NCI-H1048 (cell line): ENCODE data around the gene HDGFL2.
"Not testable (repeated sequence)": the region's sequence is repeated elsewhere in the genome, so short reads cannot be mapped to it uniquely, and the experiment has no call there.

Source experiments
- DNase-seq: peaks from one replicate; lab custom pipeline; 2025; lab: John Stamatoyannopoulos, UW

HDGFL2 gene

GRCh38 chr19:4534836-4535658 is 63.0 kb downstream of the HDGFL2 start, which contains the start of gene PLIN5:
PLIN5 (minus strand) TSS chr19:4535224; CDS start chr19:4534074, 1,150 bp downstream.
- DNase-seq = peak; percentile 70

- no peak for DNase-seq
Observed at GRCh38 chr19:4536798-4537197, 64.7 kb downstream of the HDGFL2 start.

DNA sequence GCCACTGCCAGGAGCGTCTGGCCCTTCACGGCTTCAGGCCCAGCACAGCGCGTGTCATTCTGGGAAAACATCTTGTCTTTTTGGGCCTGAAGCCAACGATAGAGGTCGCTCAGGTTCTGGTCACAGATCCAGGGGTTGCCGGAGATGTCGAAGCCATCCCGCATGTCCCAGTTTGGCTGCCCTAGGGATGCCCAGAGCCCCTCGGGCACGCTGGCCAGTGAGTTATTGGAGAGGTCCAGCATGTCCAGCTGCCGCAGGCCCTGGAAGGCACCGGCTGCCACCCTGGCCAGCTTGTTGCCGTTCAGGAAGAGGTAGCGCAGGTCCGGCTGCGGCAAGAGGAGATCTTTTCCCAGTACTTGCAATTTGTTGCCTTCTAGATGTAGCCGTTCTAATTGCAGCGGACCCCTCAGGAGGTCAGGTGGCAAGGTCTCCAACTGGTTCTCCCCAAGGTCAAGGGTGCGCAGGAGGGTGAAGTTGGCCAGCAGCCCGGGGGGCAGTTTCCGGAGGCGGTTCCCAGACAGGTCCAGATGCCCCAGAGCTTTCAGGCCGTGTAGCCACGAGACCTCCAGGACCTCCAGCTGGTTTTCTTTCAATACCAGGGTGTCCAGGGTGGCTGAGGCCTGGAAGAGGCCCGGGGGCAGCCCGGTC is 66.0 kb downstream of the HDGFL2 start:
- DNase-seq = no peak

DNA sequence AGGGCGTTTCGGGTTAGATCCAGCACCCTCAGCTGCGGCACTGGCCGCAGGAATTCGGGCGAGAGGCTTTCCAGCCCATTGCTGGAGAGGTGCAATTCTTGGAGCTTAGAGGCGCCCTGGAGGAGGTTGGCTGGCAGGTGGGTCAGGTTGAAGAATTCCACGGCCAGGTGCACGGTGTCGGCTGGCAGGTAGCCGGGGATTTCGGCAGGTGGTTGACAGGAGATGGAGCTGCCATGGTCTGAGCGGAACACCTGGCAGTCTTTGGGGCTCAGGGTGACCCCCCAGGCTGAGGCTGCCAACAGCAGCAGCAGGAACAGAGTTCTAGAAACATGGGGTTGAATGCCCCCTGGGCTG is 66.5 kb downstream of the HDGFL2 start:
- DNase-seq = no peak

DNA sequence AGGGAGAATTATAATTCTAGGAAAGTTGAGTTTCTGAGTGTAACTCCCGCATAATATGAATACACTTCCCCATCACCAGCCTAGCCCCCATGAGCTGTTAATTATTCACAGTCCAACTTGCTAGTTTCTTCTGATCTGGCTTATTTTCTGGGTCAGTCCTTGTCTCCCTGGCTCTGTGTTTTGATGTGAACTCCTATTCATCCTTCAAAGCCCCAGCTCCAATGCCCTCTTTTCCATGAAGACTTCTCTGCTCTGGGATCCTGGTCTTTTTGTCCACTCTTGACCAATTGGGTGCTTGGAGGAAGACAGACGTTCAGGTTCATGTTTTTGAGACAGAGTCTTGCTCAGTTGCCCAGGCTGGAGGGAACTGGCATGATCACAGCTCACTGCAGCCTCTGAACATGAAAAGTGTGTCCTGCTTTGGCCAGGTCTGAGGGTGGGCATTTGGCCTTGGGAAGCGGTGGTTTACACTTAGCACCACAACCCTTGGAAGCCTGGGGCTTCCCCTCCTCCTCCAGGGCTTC is 67.1 kb downstream of the HDGFL2 start:
- DNase-seq = no peak

DNA sequence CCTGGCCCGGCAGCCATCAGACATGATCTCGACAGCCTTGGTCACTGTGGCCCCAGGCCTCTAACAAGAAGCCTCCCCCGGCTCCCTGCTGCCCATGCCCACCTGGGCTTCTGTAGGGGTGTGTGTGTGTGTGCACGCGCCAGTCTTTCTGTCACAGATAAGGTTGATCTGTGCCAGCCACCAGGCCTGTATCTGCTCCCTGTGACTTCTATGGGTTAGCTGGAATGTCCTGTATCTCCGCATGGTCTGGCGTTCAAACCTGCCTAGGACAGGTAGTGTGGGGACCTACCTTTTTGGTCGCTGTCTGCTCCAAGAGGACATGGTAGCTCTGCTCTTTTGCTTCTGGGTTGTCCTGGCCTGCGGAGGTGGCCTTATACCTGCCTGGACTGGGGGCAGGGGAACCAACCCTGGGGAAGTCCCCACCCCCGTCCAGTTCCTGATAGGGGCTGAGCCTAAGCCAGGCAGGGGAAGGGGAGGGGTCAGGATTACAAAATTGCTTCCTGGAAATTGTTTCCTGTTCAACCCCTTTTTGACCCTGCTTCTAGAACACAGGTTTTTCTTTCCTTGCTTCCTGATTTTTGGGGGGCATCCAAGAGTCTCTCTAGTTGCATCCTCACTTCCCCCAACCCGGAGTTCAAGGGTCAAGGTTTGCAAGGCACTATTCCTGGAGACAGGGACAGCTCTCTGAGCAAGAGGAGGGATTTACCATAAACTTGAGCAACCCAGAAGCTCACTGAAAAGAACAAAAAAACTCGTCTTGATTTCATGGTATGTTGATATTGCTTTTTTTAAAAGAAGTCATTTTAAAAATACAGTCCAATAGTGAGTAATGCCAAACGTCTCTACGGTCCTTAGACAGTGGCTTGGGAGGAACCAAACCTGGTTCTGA is 67.8 kb downstream of the HDGFL2 start, which contains the start of gene LRG1:
LRG1 (minus strand) TSS at position 344 of the 889 bp plus-strand sequence; CDS start at position 321, 23 bp downstream.
- DNase-seq = no peak

DNA sequence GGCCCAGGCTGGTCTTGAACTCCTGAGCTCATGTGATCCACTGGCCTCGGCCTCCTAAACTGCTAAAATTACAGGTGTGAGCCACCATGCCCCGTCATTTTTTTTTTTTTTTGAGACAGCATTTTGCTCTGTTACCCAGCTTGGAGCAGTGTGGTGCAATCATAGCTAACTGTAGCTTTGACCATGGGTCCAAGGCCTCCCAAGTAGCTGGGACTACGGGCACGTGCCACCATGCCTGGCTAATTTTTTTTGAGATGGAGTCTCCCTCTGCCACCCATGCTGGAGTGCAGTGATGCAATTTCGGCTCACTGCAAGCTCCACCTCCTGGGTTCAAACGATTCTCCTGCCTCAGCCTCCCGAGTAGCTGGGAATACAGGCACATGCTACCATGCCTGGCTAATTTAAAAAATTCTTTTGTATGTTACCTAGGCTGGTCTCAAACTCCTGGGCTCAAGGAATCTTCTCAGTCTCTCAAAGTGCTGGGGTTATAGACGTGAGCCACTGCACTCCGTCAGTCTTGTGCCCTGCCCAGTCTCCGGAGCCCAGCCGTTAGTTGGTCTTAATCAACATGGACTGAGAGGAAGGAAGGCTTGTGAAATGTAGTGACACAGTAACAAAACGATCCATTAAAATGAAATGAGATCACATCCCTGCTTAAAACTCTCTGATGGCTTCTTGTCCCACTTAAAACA is 69.2 kb downstream of the HDGFL2 start:
- DNase-seq = no peak

GRCh38 chr19:4541806-4542145 is 69.7 kb downstream of the HDGFL2 start:
- DNase-seq = not testable (repeated sequence)

- DNase-seq = no peak
Observed at GRCh38 chr19:4542896-4543841, 71.1 kb downstream of the HDGFL2 start.

DNA sequence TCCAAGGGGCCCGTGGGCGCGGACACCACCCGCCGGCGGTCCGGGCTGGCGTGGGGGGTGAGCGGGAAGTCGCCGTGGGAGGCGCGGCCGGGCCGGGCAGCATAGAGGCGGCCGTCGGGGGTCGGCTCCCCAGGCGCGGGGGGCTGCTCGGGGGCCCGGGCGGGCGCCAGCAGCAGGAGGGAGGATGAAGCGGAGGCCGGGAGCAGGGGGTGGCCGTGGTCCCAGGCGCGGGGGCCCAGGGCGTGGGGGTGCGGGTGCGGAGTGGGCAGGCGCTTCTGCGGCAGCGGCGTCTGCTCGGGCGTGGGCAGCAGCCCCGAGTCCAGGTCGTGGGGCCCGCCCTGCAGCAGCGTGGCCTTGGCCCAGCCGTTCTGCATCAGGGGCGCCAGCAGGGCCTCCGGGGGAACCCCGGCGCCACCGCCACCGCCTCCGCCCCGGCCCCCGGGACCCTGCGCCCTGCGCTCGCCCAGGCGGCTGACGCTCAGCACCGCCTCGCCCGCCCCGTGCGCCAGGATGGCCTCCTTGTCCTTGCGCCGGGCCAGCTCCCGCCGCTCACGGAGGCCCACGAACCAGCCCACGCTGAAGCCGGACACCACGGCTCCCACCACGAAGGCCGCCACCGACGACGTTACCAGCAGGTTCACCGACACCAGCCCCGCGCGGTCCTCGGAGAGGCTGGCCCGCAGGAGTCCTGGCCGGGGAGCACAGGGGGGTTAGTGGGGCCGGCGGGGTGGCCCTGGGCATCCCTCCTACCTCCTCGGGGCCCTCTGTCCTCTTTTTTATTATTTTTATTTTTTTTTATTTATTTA is 71.9 kb downstream of the HDGFL2 start:
- no peak for DNase-seq

GRCh38 chr19:4547303-4548237 is 75.5 kb downstream of the HDGFL2 start:
- DNase-seq = no peak

GRCh38 chr19:4548238-4548584 is 76.1 kb downstream of the HDGFL2 start:
- no peak for DNase-seq

DNA sequence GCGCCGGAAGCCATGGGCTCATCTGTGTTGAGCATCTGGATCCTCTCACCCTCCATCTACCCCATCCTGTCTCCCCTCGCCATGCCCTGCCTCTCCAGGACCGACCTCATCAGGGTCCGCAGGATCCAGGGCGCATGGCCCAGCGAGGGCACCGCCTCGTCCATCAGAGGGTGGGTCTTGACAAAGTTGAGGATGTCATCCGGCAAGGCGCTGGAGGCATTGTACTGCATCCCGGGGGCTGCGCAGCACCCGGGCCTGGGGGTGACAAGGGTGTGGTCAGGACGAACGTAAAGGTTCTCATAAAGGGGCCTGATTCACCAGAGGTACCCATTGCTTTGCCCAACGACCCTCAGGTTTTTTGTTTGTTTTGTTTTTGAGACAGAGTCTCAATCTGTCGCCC is 77.9 kb downstream of the HDGFL2 start:
- no peak for DNase-seq

DNA sequence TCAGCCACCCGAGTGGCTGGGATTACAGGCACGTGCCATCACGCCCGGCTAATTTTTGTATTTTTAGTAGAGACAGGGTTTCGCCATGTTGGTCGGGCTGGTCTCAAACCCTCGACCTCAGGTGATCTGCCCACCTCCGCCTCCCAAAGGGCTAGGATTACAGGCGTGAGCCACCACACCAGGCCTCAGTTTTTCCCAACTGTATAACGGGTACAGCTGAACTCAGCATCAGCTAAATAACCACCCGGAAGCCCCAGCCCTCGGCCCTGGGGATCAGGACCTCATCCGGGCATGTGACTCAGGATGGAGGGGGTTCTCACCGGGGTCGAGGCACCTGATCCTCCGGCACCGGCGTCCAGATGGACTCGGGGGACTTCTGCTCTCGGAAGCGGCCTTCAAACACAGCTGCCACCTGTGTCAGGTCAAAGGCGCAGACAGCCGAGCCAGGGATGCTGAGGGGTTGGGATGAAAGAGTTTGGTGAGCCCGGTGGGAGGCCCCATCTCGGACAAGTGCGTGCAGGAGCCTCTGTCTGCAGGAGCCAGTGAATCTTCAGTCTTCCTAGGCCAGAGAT is 78.5 kb downstream of the HDGFL2 start:
- DNase-seq = no peak
